H54 (cell line): ENCODE measurements around the gene ZMAT5.

Experiments
- DNase-seq: peaks from one replicate; pipeline ENCODE4 v3.0.0; 2011; ENCODE audit warnings: low spot score, mixed read lengths; ENCODE audit not compliant: insufficient read length
- FAIRE-seq: peaks from 3 replicates; lab custom pipeline; 2011; peaks lifted over from hg19 to GRCh38; lab: Jason Lieb, UNC
- POLR2A ChIP-seq: IDR thresholded peaks from 2 replicates; pipeline ENCODE4 v1.6.1; 2011; ENCODE audit warnings: low read depth, mild to moderate bottlenecking, low read length

Gene ZMAT5

GRCh38 chr22:29753808-29754657, 12.8 kb downstream of the ZMAT5 start:
- TF ChIP-seq POLR2A, result no peak
- no peak for DNase-seq
- FAIRE-seq, result no peak

GRCh38 chr22:29751669-29752068, 15.1 kb downstream of the ZMAT5 start:
- no peak for DNase-seq
- TF ChIP-seq POLR2A, result no peak
- FAIRE-seq, result no peak

- FAIRE-seq (no peak), DNase-seq (no peak)
- no peak for TF ChIP-seq POLR2A
Observed at GRCh38 chr22:29750559-29751538, 16.0 kb downstream of the ZMAT5 start.

- TF ChIP-seq POLR2A, result no peak
- no peak for FAIRE-seq
- DNase-seq, result no peak
Observed at GRCh38 chr22:29750029-29750428, 16.8 kb downstream of the ZMAT5 start.

- FAIRE-seq (no peak), DNase-seq (no peak)
- TF ChIP-seq POLR2A, result no peak
Observed at GRCh38 chr22:29748248-29748893, 18.4 kb downstream of the ZMAT5 start.

GRCh38 chr22:29747832-29748231, 19.0 kb downstream of the ZMAT5 start:
- no peak for FAIRE-seq
- no peak for DNase-seq
- TF ChIP-seq POLR2A, result no peak

- no peak for TF ChIP-seq POLR2A
- FAIRE-seq, result no peak
- DNase-seq, result no peak
Observed at GRCh38 chr22:29744902-29745301, 21.9 kb downstream of the ZMAT5 start.

- DNase-seq, result no peak
- TF ChIP-seq POLR2A, result no peak
- no peak for FAIRE-seq
Observed at GRCh38 chr22:29742326-29742725, 24.5 kb downstream of the ZMAT5 start.

GRCh38 chr22:29741926-29742325, 24.9 kb downstream of the ZMAT5 start:
- TF ChIP-seq POLR2A, result no peak
- DNase-seq, result no peak
- FAIRE-seq, result no peak

GRCh38 chr22:29740216-29740615, 26.6 kb downstream of the ZMAT5 start:
- FAIRE-seq, result no peak
- TF ChIP-seq POLR2A, result no peak
- no peak for DNase-seq

- TF ChIP-seq POLR2A, result no peak
- DNase-seq, result no peak
- no peak for FAIRE-seq
Observed at GRCh38 chr22:29739346-29739875, 27.4 kb downstream of the ZMAT5 start.

GRCh38 chr22:29738118-29738815, 28.5 kb downstream of the ZMAT5 start:
- no peak for TF ChIP-seq POLR2A
- FAIRE-seq (no peak), DNase-seq (no peak)
